ENCODE results near the gene SH2D1A. TPM values are rescaled to one million over a fixed set of nuclear protein-coding genes. Genes with fewer than 3 reads are reported as not detected.

SH2D1A gene
- total RNA-seq, 2 experiments from 2014 or later = 0.63 to 4.3 TPM

- Histone ChIP-seq H3K27ac (ENCODE audit: low read depth, low read length, poor library complexity, severe bottlenecking) (peak overlapping the region; percentile 98), H3K4me2 (ENCODE audit: low read length) (no peak overlapping the region), H4K20me1 (ENCODE audit: insufficient read depth, low read length) (no peaks in the 10 kb centered on the region), H3K36me3 (ENCODE audit: insufficient read depth, low read length) (no peaks in the 10 kb centered on the region), H3K4me1 (ENCODE audit: insufficient read depth, low read length, poor library complexity, severe bottlenecking) (peaks cover 82% of the 10 kb centered on the region), H3K4me3 (ENCODE audit: low read depth, low read length, poor library complexity, severe bottlenecking) (no peak overlapping the region), H2AFZ (ENCODE audit: low read length) (peak overlapping the region; percentile 60; the same call in 1 of the 2 replicates), H3K79me2 (ENCODE audit: insufficient read depth, low read depth, low read length) (no peaks in the 10 kb centered on the region), H3K9me3 (ENCODE audit: low read length) (no peaks in the 10 kb centered on the region), H3K9me2 (ENCODE audit: insufficient read depth, low read length) (no peaks in the 10 kb centered on the region)
- POLR2A ChIA-PET = interaction anchor here (1.7 kb wide), 1 partner anchor 13 kb away, joined by 4 read pairs; no protein-coding TSS in a partner anchor
- no TSS peak for BruUV-seq (replicated peaks)
- intact Hi-C loops (cut with micrococcal nuclease; ENCODE audit: unreplicated experiment) = no loop called here
- no peak for DNase-seq (ENCODE audit: low spot score)
- CTCF ChIA-PET (ENCODE audit: unreplicated experiment) = no interaction called here
- TF ChIP-seq EZH2phosphoT487 (IDR thresholded peaks at IDR 0.05; ENCODE audit: borderline replicate concordance, low read depth, low read length) = no peak
- no peak for TF ChIP-seq CTCF (conservative IDR thresholded peaks at IDR 0.05; ENCODE audit: low read length)
These were observed 46.4 kb downstream of the SH2D1A start for GRCh38 chrX:124392794-124393193.

- Histone ChIP-seq H4K20me1 (ENCODE audit: insufficient read depth, low read length) (no peaks in the 10 kb centered on the region), H3K9me3 (ENCODE audit: low read length) (no peaks in the 10 kb centered on the region), H3K79me2 (ENCODE audit: insufficient read depth, low read depth, low read length) (no peaks in the 10 kb centered on the region), H3K36me3 (ENCODE audit: insufficient read depth, low read length) (no peaks in the 10 kb centered on the region), H3K27ac (ENCODE audit: low read depth, low read length, poor library complexity, severe bottlenecking) (peak overlapping the region; percentile 98), H3K4me2 (ENCODE audit: low read length) (peak overlapping the region; percentile 79; the same call in 1 of the 2 replicates), H3K4me1 (ENCODE audit: insufficient read depth, low read length, poor library complexity, severe bottlenecking) (peaks cover 77% of the 10 kb centered on the region), H3K4me3 (ENCODE audit: low read depth, low read length, poor library complexity, severe bottlenecking) (no peak overlapping the region), H2AFZ (ENCODE audit: low read length) (peak overlapping the region; percentile 60), H3K9me2 (ENCODE audit: insufficient read depth, low read length) (no peaks in the 10 kb centered on the region)
- intact Hi-C loops (cut with micrococcal nuclease; ENCODE audit: unreplicated experiment) = no loop called here
- no TSS peak for BruUV-seq (replicated peaks)
- ChIA-PET POLR2A (interaction anchor here (0.6 to 1.7 kb wide), 4 partner anchors 11 to 664 kb away, joined by 3 to 4 read pairs (median 3); no protein-coding TSS in a partner anchor), CTCF (ENCODE audit: unreplicated experiment) (no interaction called here)
- TF ChIP-seq CTCF (conservative IDR thresholded peaks at IDR 0.05; ENCODE audit: low read length) = no peak
- no peak for TF ChIP-seq EZH2phosphoT487 (IDR thresholded peaks at IDR 0.05; ENCODE audit: borderline replicate concordance, low read depth, low read length)
- DNase-seq (ENCODE audit: low spot score) = no peak
These were observed 46.9 kb downstream of the SH2D1A start for GRCh38 chrX:124393238-124393637.

GRCh38 chrX:124393659-124394058 lies 47.3 kb downstream of the SH2D1A start:
- intact Hi-C loops (cut with micrococcal nuclease; ENCODE audit: unreplicated experiment) = loop anchor here (2.0 kb wide), 1 partner anchor 431 kb away; no protein-coding TSS in a partner anchor

More at GRCh38 chrX:124393659-124394058, 47.3 kb downstream of the SH2D1A start:
- H3K4me3 ChIP-seq (ENCODE audit: low read depth, low read length, poor library complexity, severe bottlenecking) = no peak overlapping the region
- DNase-seq (ENCODE audit: low spot score) = no peak
- peak overlapping the region; percentile 79 for H3K4me2 ChIP-seq (ENCODE audit: low read length)
- no peaks in the 10 kb centered on the region for H3K36me3 ChIP-seq (ENCODE audit: insufficient read depth, low read length)
- peaks cover 74% of the 10 kb centered on the region for H3K4me1 ChIP-seq (ENCODE audit: insufficient read depth, low read length, poor library complexity, severe bottlenecking)
- TF ChIP-seq EZH2phosphoT487 (IDR thresholded peaks at IDR 0.05; ENCODE audit: borderline replicate concordance, low read depth, low read length) = no peak
- TF ChIP-seq CTCF (conservative IDR thresholded peaks at IDR 0.05; ENCODE audit: low read length) = no peak
- POLR2A ChIA-PET = interaction anchor here (0.5 to 1.7 kb wide), 5 partner anchors 12 to 748 kb away, joined by 3 to 4 read pairs (median 3); no protein-coding TSS in a partner anchor
- H3K79me2 ChIP-seq (ENCODE audit: insufficient read depth, low read depth, low read length) = no peaks in the 10 kb centered on the region
- no peaks in the 10 kb centered on the region for H3K9me2 ChIP-seq (ENCODE audit: insufficient read depth, low read length)
- peak overlapping the region; percentile 98 for H3K27ac ChIP-seq (ENCODE audit: low read depth, low read length, poor library complexity, severe bottlenecking)
- no TSS peak for BruUV-seq (replicated peaks)
- H2AFZ ChIP-seq (ENCODE audit: low read length) = peak overlapping the region; percentile 60; the same call in 1 of the 2 replicates
- H3K9me3 ChIP-seq (ENCODE audit: low read length) = no peaks in the 10 kb centered on the region
- CTCF ChIA-PET (ENCODE audit: unreplicated experiment) = no interaction called here
- no peaks in the 10 kb centered on the region for H4K20me1 ChIP-seq (ENCODE audit: insufficient read depth, low read length)

Measured in OCI-LY7 (cell line).